MM.1S (cell line): ENCODE results near the gene RYR2.

ENCODE experiments used
- EZH2phosphoT487 ChIP-seq: fragments of 300-600 bp; sonication (generic); IDR thresholded peaks from 2 replicates; pipeline ENCODE4 v1.6.1; 2018; ENCODE audit warnings: antibody characterized with exemption, low read length
- TF ChIP-seq, protein P1 (sequence below): fragments of 300-600 bp; sonication (generic); IDR thresholded peaks from 2 replicates; pipeline ENCODE4 v1.5.1; 2016; ENCODE audit warnings: antibody characterized with exemption, low read length, mixed read lengths

DNA sequence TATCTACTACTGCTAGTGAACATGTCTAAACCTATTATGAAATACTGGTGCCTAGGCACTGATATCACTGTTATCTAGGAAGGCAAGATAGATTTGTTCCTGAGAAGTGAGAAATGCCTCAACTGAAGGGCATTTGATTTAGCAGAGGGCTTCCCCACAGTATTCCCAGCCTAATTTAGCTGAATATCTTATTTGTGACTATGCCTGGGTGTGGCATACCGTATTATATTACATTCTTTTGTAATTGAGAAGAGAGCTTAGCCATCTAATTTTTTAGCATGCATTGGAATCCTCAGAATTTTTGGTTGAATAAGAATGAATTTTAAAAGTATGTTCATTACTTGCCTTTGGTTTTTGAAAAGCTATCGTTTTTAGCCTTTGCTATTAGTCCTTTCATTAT is 749.6 kb downstream of the RYR2 start:
- TF ChIP-seq, protein P1, sequence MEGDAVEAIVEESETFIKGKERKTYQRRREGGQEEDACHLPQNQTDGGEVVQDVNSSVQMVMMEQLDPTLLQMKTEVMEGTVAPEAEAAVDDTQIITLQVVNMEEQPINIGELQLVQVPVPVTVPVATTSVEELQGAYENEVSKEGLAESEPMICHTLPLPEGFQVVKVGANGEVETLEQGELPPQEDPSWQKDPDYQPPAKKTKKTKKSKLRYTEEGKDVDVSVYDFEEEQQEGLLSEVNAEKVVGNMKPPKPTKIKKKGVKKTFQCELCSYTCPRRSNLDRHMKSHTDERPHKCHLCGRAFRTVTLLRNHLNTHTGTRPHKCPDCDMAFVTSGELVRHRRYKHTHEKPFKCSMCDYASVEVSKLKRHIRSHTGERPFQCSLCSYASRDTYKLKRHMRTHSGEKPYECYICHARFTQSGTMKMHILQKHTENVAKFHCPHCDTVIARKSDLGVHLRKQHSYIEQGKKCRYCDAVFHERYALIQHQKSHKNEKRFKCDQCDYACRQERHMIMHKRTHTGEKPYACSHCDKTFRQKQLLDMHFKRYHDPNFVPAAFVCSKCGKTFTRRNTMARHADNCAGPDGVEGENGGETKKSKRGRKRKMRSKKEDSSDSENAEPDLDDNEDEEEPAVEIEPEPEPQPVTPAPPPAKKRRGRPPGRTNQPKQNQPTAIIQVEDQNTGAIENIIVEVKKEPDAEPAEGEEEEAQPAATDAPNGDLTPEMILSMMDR: no peak
- no peak for TF ChIP-seq EZH2phosphoT487
